IMR-90 (cell line): Measurements from ENCODE around the gene AEN. TPM values are rescaled to one million over a fixed set of nuclear protein-coding genes. Genes with fewer than 3 reads are reported as not detected.

Experiments used
- ATAC-seq: fragments of 200-7000 bp; cut with Tn5 transposase; 2 replicates; pipeline ENCODE4 v1.9.1; 2020; ENCODE audit warnings: low read depth, mild to moderate bottlenecking, moderate library complexity
- BruUV-seq: library from RNA; stranded (reverse); fragments of 400-500 nt; replicated peaks from 2 replicates; lab custom pipeline; 2021; lab: Mats Ljungman, UMichigan
- CTCF ChIA-PET: fragments of 300-600 bp; formaldehyde crosslinking; extraction: SDS; loops from one replicate; lab custom pipeline; 2021; ENCODE audit warnings: antibody characterized with exemption; lab: Yijun Ruan, JAX
- POLR2A ChIA-PET: fragments of 300-600 bp; sonication (Branson Sonifier 250); formaldehyde crosslinking; loops from one replicate; lab custom pipeline; 2022; ENCODE audit warnings: antibody characterized with exemption; ENCODE audit not compliant: unreplicated experiment; lab: Charles Lee
- DNase-seq: peaks from one replicate; pipeline ENCODE4 v3.0.0; 2013
- H2AFZ ChIP-seq: replicated peaks from 2 replicates; pipeline ENCODE3; 2013; ENCODE audit warnings: low read length, mild to moderate bottlenecking; ENCODE audit not compliant: poor library complexity
- H2AK5ac ChIP-seq: 2 replicates; pipeline ENCODE4 v1.6.1; 2013; ENCODE audit warnings: low read depth, low read length, inconsistent platforms
- H2AK9ac ChIP-seq: replicated peaks from 2 replicates; pipeline ENCODE3; 2013; ENCODE audit warnings: mild to moderate bottlenecking, low read depth, low read length, moderate library complexity; ENCODE audit not compliant: poor library complexity
- H2BK120ac ChIP-seq: 2 replicates; pipeline ENCODE4 v1.6.1; 2013; ENCODE audit warnings: low read depth, low read length, inconsistent platforms
- H2BK15ac ChIP-seq: 3 replicates; pipeline ENCODE4 v1.6.1; 2013; ENCODE audit warnings: low read depth, low read length, inconsistent platforms
- H2BK20ac ChIP-seq: 2 replicates; pipeline ENCODE4 v1.6.1; 2013; ENCODE audit warnings: low read depth, mild to moderate bottlenecking, inconsistent platforms, low read length, moderate library complexity
- H2BK5ac ChIP-seq: 2 replicates; pipeline ENCODE4 v1.6.1; 2013; ENCODE audit warnings: mild to moderate bottlenecking, low read depth, low read length, inconsistent platforms; ENCODE audit not compliant: poor library complexity, severe bottlenecking
- H3K14ac ChIP-seq: replicated peaks from 2 replicates; pipeline ENCODE4 v1.6.1; 2013; ENCODE audit warnings: low read depth, low read length, inconsistent platforms
- H3K18ac ChIP-seq: 2 replicates; pipeline ENCODE4 v1.6.1; 2013; ENCODE audit warnings: low read depth, low read length, control low read depth
- H3K23ac ChIP-seq: 2 replicates; pipeline ENCODE4 v1.6.1; 2013; ENCODE audit warnings: low read depth, low read length, inconsistent platforms
- H3K27ac ChIP-seq: 2 replicates; pipeline ENCODE4 v1.5.1; 2013; ENCODE audit warnings: mild to moderate bottlenecking, control low read depth, low read length; ENCODE audit not compliant: insufficient read depth
- H3K27me3 ChIP-seq: 2 replicates; pipeline ENCODE4 v1.6.1; 2013; ENCODE audit warnings: low read length; ENCODE audit not compliant: control insufficient read depth, insufficient read depth
- H3K36me3 ChIP-seq: 2 replicates; pipeline ENCODE4 v1.6.1; 2013; ENCODE audit warnings: low read length, mixed read lengths; ENCODE audit not compliant: control insufficient read depth, insufficient read depth
- H3K4ac ChIP-seq: 2 replicates; pipeline ENCODE4 v1.6.1; 2013; ENCODE audit warnings: low read depth, low read length, inconsistent platforms
- H3K4me1 ChIP-seq: 2 replicates; pipeline ENCODE4 v1.6.1; 2013; ENCODE audit warnings: low read length, mixed read lengths; ENCODE audit not compliant: control insufficient read depth, insufficient read depth
- H3K4me2 ChIP-seq: 2 replicates; pipeline ENCODE4 v1.6.1; 2013; ENCODE audit warnings: low read depth, mild to moderate bottlenecking, control low read depth, low read length, moderate library complexity
- H3K4me3 ChIP-seq: 2 replicates; pipeline ENCODE4 v1.5.1; 2013; ENCODE audit warnings: low read depth, mild to moderate bottlenecking, control low read depth, low read length, moderate library complexity; ENCODE audit not compliant: insufficient read depth
- H3K56ac ChIP-seq: 2 replicates; pipeline ENCODE4 v1.6.1; 2013; ENCODE audit warnings: low read length, inconsistent platforms; ENCODE audit not compliant: insufficient read depth; ENCODE audit errors: extremely low read depth
- H3K79me1 ChIP-seq, 2 experiments: 2 replicates each; pipeline ENCODE4 v1.6.1; 2013; ENCODE audit warnings: low read length in 2 of 2, inconsistent platforms in 1 of 2, low read depth in 1 of 2
- H3K9ac ChIP-seq: 2 replicates; pipeline ENCODE4 v1.6.1; 2013; ENCODE audit warnings: low read depth, low read length, control low read depth
- H3K9me1 ChIP-seq: 2 replicates; pipeline ENCODE4 v1.6.1; 2013; ENCODE audit warnings: low read length, inconsistent platforms; ENCODE audit not compliant: insufficient read depth
- H3K9me3 ChIP-seq: 2 replicates; pipeline ENCODE4 v1.6.1; 2013; ENCODE audit warnings: low read length; ENCODE audit not compliant: control insufficient read depth, insufficient read depth
- H4K20me1 ChIP-seq: 2 replicates; pipeline ENCODE4 v1.6.1; 2013; ENCODE audit warnings: low read length, inconsistent platforms; ENCODE audit not compliant: insufficient read depth
- H4K5ac ChIP-seq: 2 replicates; pipeline ENCODE4 v1.6.1; 2013; ENCODE audit warnings: mild to moderate bottlenecking, low read depth, low read length, control low read depth
- H4K8ac ChIP-seq, 2 experiments: 2 replicates each; pipeline ENCODE4 v1.6.1; 2013; ENCODE audit warnings: low read depth in 2 of 2, low read length in 2 of 2, control low read depth in 1 of 2, inconsistent platforms in 1 of 2
- H4K91ac ChIP-seq: 2 replicates; pipeline ENCODE4 v1.6.1; 2013; ENCODE audit warnings: low read depth, low read length, inconsistent platforms; ENCODE audit not compliant: insufficient read depth
- BHLHE40 ChIP-seq: fragments of 150-350 bp; IDR thresholded peaks from 2 replicates; pipeline ENCODE4 v1.6.1; 2016; ENCODE audit warnings: mild to moderate bottlenecking, low read depth, low read length
- CEBPB ChIP-seq: IDR thresholded peaks from 2 replicates; pipeline ENCODE4 v1.6.1; 2012; ENCODE audit warnings: low read depth, low read length, improper control_type of control experiment
- CTCF ChIP-seq: conservative IDR thresholded peaks from 2 replicates; pipeline ENCODE4 v1.5.1; 2012; ENCODE audit warnings: mild to moderate bottlenecking, low read depth, low read length, improper control_type of control experiment
- FOS ChIP-seq: fragments of 150-350 bp; IDR thresholded peaks from 2 replicates; pipeline ENCODE4 v1.6.1; 2016; ENCODE audit warnings: low read depth, low read length
- MAFK ChIP-seq: IDR thresholded peaks from 2 replicates; pipeline ENCODE4 v1.6.1; 2012; ENCODE audit warnings: low read depth, low read length, improper control_type of control experiment
- MAZ ChIP-seq: IDR thresholded peaks from 2 replicates; pipeline ENCODE4 v1.6.1; 2012; ENCODE audit warnings: low read depth, mild to moderate bottlenecking, low read length, improper control_type of control experiment, moderate library complexity, borderline replicate concordance
- MXI1 ChIP-seq: IDR thresholded peaks from 2 replicates; pipeline ENCODE4 v1.6.1; 2012; ENCODE audit warnings: low read depth, mild to moderate bottlenecking, low read length, moderate library complexity, borderline replicate concordance
- NFE2L2 ChIP-seq: fragments of 150-350 bp; IDR thresholded peaks from 2 replicates; pipeline ENCODE4 v1.6.1; 2016; ENCODE audit warnings: low read depth, mild to moderate bottlenecking, low read length
- POLR2A ChIP-seq: IDR thresholded peaks from 2 replicates; pipeline ENCODE4 v1.6.1; 2012; ENCODE audit warnings: mild to moderate bottlenecking, low read depth, low read length
- RAD21 ChIP-seq: IDR thresholded peaks from 2 replicates; pipeline ENCODE4 v1.6.1; 2012; ENCODE audit warnings: low read length, improper control_type of control experiment
- RCOR1 ChIP-seq: IDR thresholded peaks from 2 replicates; pipeline ENCODE4 v1.6.1; 2012; ENCODE audit warnings: mild to moderate bottlenecking, low read length, improper control_type of control experiment; ENCODE audit not compliant: insufficient replicate concordance
- RFX5 ChIP-seq: IDR thresholded peaks from 2 replicates; pipeline ENCODE4 v1.8.0; 2012; ENCODE audit warnings: low read depth, mild to moderate bottlenecking, low read length, moderate library complexity
- USF2 ChIP-seq: fragments of 150-350 bp; IDR thresholded peaks from 2 replicates; pipeline ENCODE4 v1.6.1; 2017; ENCODE audit warnings: mild to moderate bottlenecking, antibody characterized with exemption, low read length, low read depth
- whole genome bisulfite sequencing, 2 experiments: methylation state at CpG; one replicate each; pipeline versions ENCODE4 v1.1.5 to v1.1.7; 2013; ENCODE audit warnings: missing lambda C conversion rate in 2 of 2; ENCODE audit not compliant: insufficient read length in 1 of 2; ENCODE audit errors: extremely low coverage in 2 of 2; 5-methylcytosine and 5-hydroxymethylcytosine counted together
- dilution Hi-C: fragments of 300-500 bp; cut with HindIII; formaldehyde crosslinking; loops from one replicate; pipeline ENCODE4 v1.14.3; 2018; ENCODE audit warnings: low sequenced_read_pairs; ENCODE audit not compliant: unreplicated experiment
- in situ Hi-C: fragments of 300-500 bp; cut with MboI; formaldehyde crosslinking; loops from 3 replicates; pipeline ENCODE4 v1.14.3; 2019; ENCODE audit warnings: low sequenced_read_pairs, inconsistent platforms, mixed read lengths
- intact Hi-C: fragments of 100-400 bp; cut with micrococcal nuclease; formaldehyde crosslinking; loops from 2 replicates; pipeline ENCODE4 v1.10.0; 2022
- polyA plus RNA-seq, 3 experiments: library from polyadenylated mRNA; depleted of rRNA; stranded (reverse); fragments of >200 nt; gene quantifications; 2 replicates each; pipeline ENCODE4 v1.2.3, GENCODE V29; 2012; ENCODE audit warnings: low replicate concordance in 1 of 3
- total RNA-seq: library from RNA; depleted of rRNA; stranded (reverse); fragments of >200 nt; gene quantifications from 2 replicates; pipeline ENCODE4 v1.2.3, GENCODE V29; 2012

The AEN gene
- total and polyA plus RNA-seq, 2 of the 4 experiments (the other 2 are of a cell fraction): 48.6 to 85.5 TPM

- H2BK120ac ChIP-seq: no peak overlapping the region
- in situ Hi-C loops: loop anchor here (25.0 kb wide), 2 partner anchors 182 to 507 kb away; no protein-coding TSS in a partner anchor
- no peak overlapping the region for H2AFZ ChIP-seq
- no peak overlapping the region for H3K4me2 ChIP-seq
- no peak overlapping the region for H4K8ac ChIP-seq
- no peak overlapping the region for H4K5ac ChIP-seq
- TF ChIP-seq CEBPB (no peak), MAZ (no peak), RCOR1 (no peak), MAFK (no peak), CTCF (no peak), RAD21 (no peak), BHLHE40 (no peak), MXI1 (no peak), POLR2A (no peak), RFX5 (no peak), USF2 (no peak), FOS (no peak), NFE2L2 (no peak)
- H4K91ac ChIP-seq: no peak overlapping the region
- WGBS, 2 experiments: 81% methylated on average over 7 of the region's 14 CpGs; no CpG with 5 or more reads in 1 of the 2 experiments
- no peaks in the 10 kb centered on the region for H3K9me3 ChIP-seq
- no peak for DNase-seq
- no peak overlapping the region for H3K14ac ChIP-seq
- H3K56ac ChIP-seq: no peak overlapping the region
- no peak overlapping the region for H3K27ac ChIP-seq
- dilution Hi-C loops: no loop called here
- H3K23ac ChIP-seq: no peak overlapping the region
- ATAC-seq: no peak
- no peak overlapping the region for H3K9ac ChIP-seq
- no peak overlapping the region for H2BK15ac ChIP-seq
- H3K9me1 ChIP-seq: peaks cover 6% of the 10 kb centered on the region; the same call in 1 of the 2 replicates
- ChIA-PET POLR2A (no interaction called here), CTCF (interaction anchor here (3.1 kb wide), 1 partner anchor 179 kb away, joined by 16 read pairs; no protein-coding TSS in a partner anchor)
- H3K18ac ChIP-seq: no peak overlapping the region
- no TSS peak for BruUV-seq
- H3K4me1 ChIP-seq: peaks cover 9% of the 10 kb centered on the region
- H3K4ac ChIP-seq: no peak overlapping the region
- intact Hi-C loops: loop anchor here (5.0 kb wide), 2 partner anchors 362 to 402 kb away; no protein-coding TSS in a partner anchor
- no peak overlapping the region for H2BK20ac ChIP-seq
- no peaks in the 10 kb centered on the region for H3K36me3 ChIP-seq
- no peaks in the 10 kb centered on the region for H3K79me1 ChIP-seq
- H2BK5ac ChIP-seq: no peak overlapping the region
- H3K27me3 ChIP-seq: no peaks in the 10 kb centered on the region
- H2AK5ac ChIP-seq: no peak overlapping the region
- no peak overlapping the region for H3K4me3 ChIP-seq
- H4K20me1 ChIP-seq: no peaks in the 10 kb centered on the region
- no peak overlapping the region for H2AK9ac ChIP-seq
These were observed 34.0 kb downstream of the AEN start for GRCh38 chr15:88655103-88655553.
